HCT116 (cell line): ENCODE data around the gene RAPGEF6. TPM values are rescaled to one million over a fixed set of nuclear protein-coding genes. Genes with fewer than 3 reads are reported as not detected.

Source experiments
- ATAC-seq: fragments of 200-7000 bp; cut with Tn5 transposase; 2 replicates; pipeline ENCODE4 v1.9.1; 2020; ENCODE audit warnings: mild to moderate bottlenecking, moderate library complexity
- BruUV-seq: library from RNA; stranded (reverse); fragments of 400-500 nt; replicated peaks from 2 replicates; lab custom pipeline; 2021; lab: Mats Ljungman, UMichigan
- CTCF ChIA-PET: fragments of 300-600 bp; sonication (Branson Sonifier 250); formaldehyde crosslinking; loops from one replicate; lab custom pipeline; 2021; ENCODE audit warnings: antibody characterized with exemption; lab: Charles Lee
- POLR2A ChIA-PET: fragments of 300-600, 350-600 bp; sonication (Branson Sonifier 250); formaldehyde crosslinking; loops from one replicate; lab custom pipeline; 2021; ENCODE audit warnings: antibody characterized with exemption; lab: Charles Lee
- RAD21 ChIA-PET, 2 experiments: fragments of 300-600 bp; sonication (Branson Sonifier 250); formaldehyde crosslinking; loops; one replicate each; lab custom pipeline; 2023; ENCODE audit warnings: low total read pairs in 2 of 2; ENCODE audit not compliant: uncharacterized antibody in 2 of 2, unreplicated experiment in 2 of 2, low non-redundant PET in 1 of 2; lab: Charles Lee
- DNase-seq: peaks from one replicate; pipeline ENCODE4 v3.0.0-alpha.2; 2010; ENCODE audit warnings: low read depth, low spot score
- H2AFZ ChIP-seq: fragments of 200-600 bp; shearing (Covaris generic), sonication (generic); 2 replicates; pipeline ENCODE4 v1.6.1; 2017; ENCODE audit warnings: low read depth, mixed run types, mixed read lengths, antibody characterized with exemption, low read length; ENCODE audit not compliant: poor library complexity, severe bottlenecking
- H3K27ac ChIP-seq: 2 replicates; pipeline ENCODE4 v1.5.1; 2012; ENCODE audit warnings: low read depth, low read length
- H3K27me3 ChIP-seq: fragments of 200-600 bp; sonication (generic); 2 replicates; pipeline ENCODE4 v1.6.1; 2016; ENCODE audit warnings: mixed run types, low read length, mixed read lengths; ENCODE audit not compliant: insufficient read depth
- H3K36me3 ChIP-seq, 2 experiments: fragments of 200-500 bp in 1 of 2; fragments of 200-600 bp in 1 of 2; sonication (Bioruptor generic) in 1 of 2; sonication (generic) in 1 of 2; 2 replicates each; pipeline versions ENCODE4 v1.5.1 to v1.6.1; 2014 to 2016; ENCODE audit warnings: low read length in 2 of 2, inconsistent platforms in 1 of 2, mixed read lengths in 1 of 2, mixed run types in 1 of 2; ENCODE audit not compliant: insufficient read depth in 2 of 2, control insufficient read depth in 1 of 2
- H3K4me1 ChIP-seq, 2 experiments: fragments of 200-600 bp in 1 of 2; sonication (generic) in 1 of 2; 2 replicates each; pipeline versions ENCODE4 v1.5.1 to v1.6.1; 2012 to 2017; ENCODE audit warnings: low read length in 2 of 2, inconsistent platforms in 1 of 2, mild to moderate bottlenecking in 1 of 2, mixed read lengths in 1 of 2, mixed run types in 1 of 2, moderate library complexity in 1 of 2; ENCODE audit not compliant: insufficient read depth in 2 of 2, control insufficient read depth in 1 of 2
- H3K4me2 ChIP-seq: fragments of 200-600 bp; sonication (generic); 2 replicates; pipeline ENCODE4 v1.6.1; 2017; ENCODE audit warnings: mixed run types, low read length, mixed read lengths
- H3K4me3 ChIP-seq, 2 experiments: fragments of 200-600 bp in 1 of 2; sonication (generic) in 1 of 2; replicated peaks in 1 of 2; 2 replicates each; pipeline ENCODE4 v1.5.1; 2011 to 2016; ENCODE audit warnings: low read length in 2 of 2, control low read depth in 1 of 2, low read depth in 1 of 2, mild to moderate bottlenecking in 1 of 2, mixed read lengths in 1 of 2, mixed run types in 1 of 2
- H3K79me2 ChIP-seq: fragments of 200-600 bp; sonication (generic); 2 replicates; pipeline ENCODE4 v1.6.1; 2017; ENCODE audit warnings: mild to moderate bottlenecking, mixed run types, low read length, moderate library complexity, mixed read lengths; ENCODE audit not compliant: insufficient read depth
- H3K9ac ChIP-seq: fragments of 200-600 bp; sonication (generic); 2 replicates; pipeline ENCODE4 v1.6.1; 2016; ENCODE audit warnings: low read length, mixed read lengths
- H3K9me2 ChIP-seq: fragments of 200-600 bp; sonication (generic), shearing (Covaris generic); 2 replicates; pipeline ENCODE4 v1.6.1; 2017; ENCODE audit warnings: mixed run types, mild to moderate bottlenecking, moderate library complexity; ENCODE audit not compliant: insufficient read depth
- H3K9me3 ChIP-seq, 2 experiments: fragments of 200-500 bp in 1 of 2; fragments of 200-600 bp in 1 of 2; sonication (Bioruptor generic) in 1 of 2; sonication (generic) in 1 of 2; 2 replicates each; pipeline ENCODE4 v1.6.1; 2014 to 2017; ENCODE audit warnings: low read length in 2 of 2, mixed read lengths in 2 of 2, inconsistent platforms in 1 of 2, low read depth in 1 of 2, mild to moderate bottlenecking in 1 of 2, mixed run types in 1 of 2, moderate library complexity in 1 of 2; ENCODE audit not compliant: control insufficient read depth in 1 of 2, insufficient read depth in 1 of 2
- H4K20me1 ChIP-seq: fragments of 200-600 bp; sonication (generic), shearing (Covaris generic); 2 replicates; pipeline ENCODE4 v1.6.1; 2017; ENCODE audit warnings: mixed run types, mild to moderate bottlenecking, moderate library complexity; ENCODE audit not compliant: insufficient read depth
- CEBPB ChIP-seq: IDR thresholded peaks from 2 replicates; pipeline ENCODE4 v1.6.1; 2012; ENCODE audit warnings: low read depth
- JUND ChIP-seq: IDR thresholded peaks from 2 replicates; pipeline ENCODE4 v1.6.1; 2012
- POLR2AphosphoS5 ChIP-seq: IDR thresholded peaks from 2 replicates; pipeline ENCODE4 v1.6.1; 2011; ENCODE audit warnings: mild to moderate bottlenecking, low read depth, low read length, moderate library complexity
- REST ChIP-seq: IDR thresholded peaks from 2 replicates; pipeline ENCODE4 v1.6.1; 2012; ENCODE audit warnings: low read depth
- SIN3A ChIP-seq: IDR thresholded peaks from 2 replicates; pipeline ENCODE4 v1.6.1; 2012; ENCODE audit warnings: low read depth
- SRF ChIP-seq: IDR thresholded peaks from 2 replicates; pipeline ENCODE4 v1.6.1; 2012; ENCODE audit warnings: low read depth
- YY1 ChIP-seq: IDR thresholded peaks from 2 replicates; pipeline ENCODE4 v1.6.1; 2011; ENCODE audit warnings: low read length, low read depth, moderate library complexity, mild to moderate bottlenecking; ENCODE audit not compliant: insufficient replicate concordance; ENCODE audit errors: extremely low read depth
- intact Hi-C: fragments of 100-400 bp; cut with micrococcal nuclease; formaldehyde crosslinking; loops from 2 replicates; pipeline ENCODE4 v1.10.0; 2022
- total RNA-seq: library from RNA; stranded (reverse); gene quantifications from one replicate; pipeline ENCODE4 v1.2.1, GENCODE V29; 2021; ENCODE audit not compliant: unreplicated experiment
- TF ChIP-seq, protein P1 (sequence below): IDR thresholded peaks from 2 replicates; pipeline ENCODE4 v1.6.1; 2011; ENCODE audit warnings: mild to moderate bottlenecking, low read length, moderate library complexity; ENCODE audit not compliant: insufficient replicate concordance; ENCODE audit errors: extremely low read depth

RAPGEF6 gene
- total RNA-seq, 1 experiment from 2014 or later, result 18.4 TPM

DNA sequence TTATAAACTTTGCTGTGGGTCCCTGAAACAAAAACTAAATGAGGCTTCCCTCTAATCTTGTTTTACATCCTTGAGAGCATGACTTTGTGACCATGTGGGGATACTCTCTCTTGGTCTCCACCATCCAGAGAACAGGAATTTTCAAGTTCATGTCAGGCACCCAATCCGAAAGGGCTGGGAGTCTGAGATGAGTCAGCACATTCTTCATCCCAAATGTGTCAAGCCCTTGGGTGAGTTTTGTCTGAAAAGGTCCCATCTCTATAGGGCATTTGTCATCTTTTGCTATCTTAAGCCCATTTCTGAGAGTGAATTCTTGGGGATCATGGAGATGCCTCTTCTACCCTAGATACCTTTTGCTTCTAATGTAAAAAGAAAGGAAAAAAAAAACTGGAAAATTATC lies 26.9 kb upstream of the RAPGEF6 start:
- Histone ChIP-seq H3K4me2 (no peak overlapping the region), H3K27me3 (no peaks in the 10 kb centered on the region), H3K4me1 (no peaks in the 10 kb centered on the region), H3K27ac (no peak overlapping the region), H3K4me3 (no peak overlapping the region), H3K36me3 (no peaks in the 10 kb centered on the region), H3K9me2 (no peaks in the 10 kb centered on the region), H3K9me3 (no peaks in the 10 kb centered on the region), H3K9ac (no peak overlapping the region), H2AFZ (no peak overlapping the region), H3K79me2 (no peaks in the 10 kb centered on the region), H4K20me1 (no peaks in the 10 kb centered on the region)
- TF ChIP-seq JUND, result no peak
- TF ChIP-seq POLR2AphosphoS5, result no peak
- TF ChIP-seq, protein P1, sequence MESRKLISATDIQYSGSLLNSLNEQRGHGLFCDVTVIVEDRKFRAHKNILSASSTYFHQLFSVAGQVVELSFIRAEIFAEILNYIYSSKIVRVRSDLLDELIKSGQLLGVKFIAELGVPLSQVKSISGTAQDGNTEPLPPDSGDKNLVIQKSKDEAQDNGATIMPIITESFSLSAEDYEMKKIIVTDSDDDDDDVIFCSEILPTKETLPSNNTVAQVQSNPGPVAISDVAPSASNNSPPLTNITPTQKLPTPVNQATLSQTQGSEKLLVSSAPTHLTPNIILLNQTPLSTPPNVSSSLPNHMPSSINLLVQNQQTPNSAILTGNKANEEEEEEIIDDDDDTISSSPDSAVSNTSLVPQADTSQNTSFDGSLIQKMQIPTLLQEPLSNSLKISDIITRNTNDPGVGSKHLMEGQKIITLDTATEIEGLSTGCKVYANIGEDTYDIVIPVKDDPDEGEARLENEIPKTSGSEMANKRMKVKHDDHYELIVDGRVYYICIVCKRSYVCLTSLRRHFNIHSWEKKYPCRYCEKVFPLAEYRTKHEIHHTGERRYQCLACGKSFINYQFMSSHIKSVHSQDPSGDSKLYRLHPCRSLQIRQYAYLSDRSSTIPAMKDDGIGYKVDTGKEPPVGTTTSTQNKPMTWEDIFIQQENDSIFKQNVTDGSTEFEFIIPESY, result no peak
- no peak for TF ChIP-seq SIN3A
- TF ChIP-seq YY1, result no peak
- TF ChIP-seq CEBPB, result no peak
- TF ChIP-seq REST, result no peak
- TF ChIP-seq SRF, result no peak
- intact Hi-C loops, result no loop called here
- ChIA-PET POLR2A (no interaction called here), RAD21 (no interaction called here), CTCF (no interaction called here)
- BruUV-seq, result no TSS peak
- DNase-seq (no peak), ATAC-seq (no peak)
